Smooth muscle cell (in vitro differentiated cells): ENCODE data around the gene C3orf70. TPM values are rescaled to one million over a fixed set of nuclear protein-coding genes. Genes with fewer than 3 reads are reported as not detected.

Experiments used
- DNase-seq: peaks from one replicate; lab custom pipeline; 2025; ENCODE audit not compliant: unreplicated experiment; lab: John Stamatoyannopoulos, UW
- H2AFZ ChIP-seq: fragments of 200-600 bp; sonication (generic); 2 replicates; pipeline ENCODE4 v1.6.0; 2016; ENCODE audit warnings: antibody characterized with exemption, low read depth, mild to moderate bottlenecking
- H3F3A ChIP-seq: fragments of 200-600 bp; sonication (generic); 2 replicates; pipeline ENCODE4 v1.6.0; 2017; ENCODE audit warnings: antibody characterized with exemption, low read depth
- H3K27ac ChIP-seq: fragments of 200-600 bp; sonication (generic); 2 replicates; pipeline ENCODE4 v1.5.1; 2016; ENCODE audit warnings: low read depth, mild to moderate bottlenecking
- H3K27me3 ChIP-seq: fragments of 200-600 bp; sonication (generic); 2 replicates; pipeline ENCODE4 v1.6.1; 2016; ENCODE audit warnings: low read depth, mild to moderate bottlenecking
- H3K36me3 ChIP-seq: fragments of 200-600 bp; sonication (generic); 2 replicates; pipeline ENCODE4 v1.5.1; 2016; ENCODE audit warnings: low read depth
- H3K4me1 ChIP-seq: fragments of 200-600 bp; sonication (generic); 2 replicates; pipeline ENCODE4 v1.5.1; 2016; ENCODE audit warnings: low read depth
- H3K4me2 ChIP-seq: fragments of 200-600 bp; sonication (generic); 2 replicates; pipeline ENCODE4 v1.6.0; 2016; ENCODE audit warnings: mild to moderate bottlenecking
- H3K4me3 ChIP-seq: fragments of 200-600 bp; sonication (generic); 2 replicates; pipeline ENCODE4 v1.5.1; 2016; ENCODE audit warnings: mild to moderate bottlenecking
- H3K79me2 ChIP-seq: fragments of 200-600 bp; sonication (generic); 2 replicates; pipeline ENCODE4 v1.6.0; 2016; ENCODE audit warnings: low read depth, mild to moderate bottlenecking
- H3K9ac ChIP-seq: fragments of 200-600 bp; sonication (generic); 2 replicates; pipeline ENCODE4 v1.6.0; 2016; ENCODE audit warnings: low read depth
- H3K9me3 ChIP-seq: fragments of 200-600 bp; sonication (generic); replicated peaks from 2 replicates; pipeline ENCODE4 v1.5.1; 2016; ENCODE audit warnings: low read depth
- H4K20me1 ChIP-seq: fragments of 200-600 bp; sonication (generic); 2 replicates; pipeline ENCODE4 v1.6.0; 2016; ENCODE audit warnings: low read depth
- CTCF ChIP-seq: fragments of 200-600 bp; sonication (generic); IDR thresholded peaks from 2 replicates; pipeline ENCODE4 v1.5.1; 2017; ENCODE audit warnings: borderline replicate concordance, mild to moderate bottlenecking, antibody characterized with exemption; ENCODE audit not compliant: insufficient read depth, poor library complexity, severe bottlenecking
- WGBS: methylation state at CpG from one replicate; pipeline ENCODE4 v1.1.7; 2016; ENCODE audit warnings: low lambda C conversion rate; 5-methylcytosine and 5-hydroxymethylcytosine counted together
- polyA plus RNA-seq: library from polyadenylated mRNA; unstranded; fragments of >200 nt; fragmentation: Nextera tagmentation; extraction: Ambion mirVana; gene quantifications from 2 replicates; pipeline ENCODE4 v1.2.1, GENCODE V29; 2016
- total RNA-seq: library from RNA; depleted of rRNA; stranded (reverse); fragments of >200 nt; gene quantifications from 2 replicates; pipeline ENCODE4 v1.2.3, GENCODE V29; 2014

Gene C3orf70
- total and polyA plus RNA-seq, 2 experiments from 2014 or later: 0.23 to 0.72 TPM

- no peak overlapping the region for H3K4me3 ChIP-seq
- DNase-seq: no peak
- no peak overlapping the region for H3K4me2 ChIP-seq
- no peak overlapping the region for H3K27ac ChIP-seq
- no peaks in the 10 kb centered on the region for H3K9me3 ChIP-seq
- no peak overlapping the region for H2AFZ ChIP-seq
- H3K9ac ChIP-seq: no peak overlapping the region
- H3F3A ChIP-seq: no peaks in the 10 kb centered on the region
- no peak for TF ChIP-seq CTCF
- H3K27me3 ChIP-seq: no peaks in the 10 kb centered on the region
- H3K36me3 ChIP-seq: no peaks in the 10 kb centered on the region
- WGBS: 80% methylated on average over 7 of the region's 7 CpGs
- no peaks in the 10 kb centered on the region for H4K20me1 ChIP-seq
- H3K79me2 ChIP-seq: no peaks in the 10 kb centered on the region
- H3K4me1 ChIP-seq: no peaks in the 10 kb centered on the region
Measured at GRCh38 chr3:185103359-185104127, 49.3 kb downstream of the C3orf70 start.

GRCh38 chr3:185094697-185095096, 58.2 kb downstream of the C3orf70 start:
- Histone ChIP-seq H3K27ac (no peak overlapping the region), H3K36me3 (no peaks in the 10 kb centered on the region), H3K4me2 (no peak overlapping the region), H2AFZ (no peak overlapping the region), H3K4me1 (no peaks in the 10 kb centered on the region), H3K9ac (no peak overlapping the region), H4K20me1 (no peaks in the 10 kb centered on the region), H3K79me2 (no peaks in the 10 kb centered on the region), H3K27me3 (no peaks in the 10 kb centered on the region), H3K9me3 (no peaks in the 10 kb centered on the region), H3K4me3 (no peak overlapping the region), H3F3A (no peaks in the 10 kb centered on the region)
- TF ChIP-seq CTCF: no peak
- 77% methylated on average over 4 of the region's 4 CpGs for WGBS
- DNase-seq: no peak

- Histone ChIP-seq H3K36me3 (no peaks in the 10 kb centered on the region), H3K27ac (no peak overlapping the region), H3K9ac (no peak overlapping the region), H3F3A (no peaks in the 10 kb centered on the region), H3K4me2 (no peak overlapping the region), H4K20me1 (no peaks in the 10 kb centered on the region), H3K27me3 (no peaks in the 10 kb centered on the region), H3K4me3 (no peak overlapping the region), H3K9me3 (no peaks in the 10 kb centered on the region), H3K79me2 (no peaks in the 10 kb centered on the region), H3K4me1 (no peaks in the 10 kb centered on the region), H2AFZ (no peak overlapping the region)
- TF ChIP-seq CTCF: no peak
- no peak for DNase-seq
Measured at GRCh38 chr3:185093116-185093515, 59.7 kb downstream of the C3orf70 start.

GRCh38 chr3:185090811-185091210, 62.0 kb downstream of the C3orf70 start:
- H3K9ac ChIP-seq: no peak overlapping the region
- WGBS: 95% methylated on average over 4 of the region's 4 CpGs
- no peaks in the 10 kb centered on the region for H4K20me1 ChIP-seq
- no peaks in the 10 kb centered on the region for H3F3A ChIP-seq
- no peak for DNase-seq
- H3K36me3 ChIP-seq: no peaks in the 10 kb centered on the region
- TF ChIP-seq CTCF: no peak
- H3K4me3 ChIP-seq: no peak overlapping the region
- no peaks in the 10 kb centered on the region for H3K27me3 ChIP-seq
- H2AFZ ChIP-seq: no peak overlapping the region
- H3K4me2 ChIP-seq: no peak overlapping the region
- H3K4me1 ChIP-seq: no peaks in the 10 kb centered on the region
- H3K79me2 ChIP-seq: no peaks in the 10 kb centered on the region
- no peak overlapping the region for H3K27ac ChIP-seq
- H3K9me3 ChIP-seq: no peaks in the 10 kb centered on the region
